OCI-LY1 (cell line): ENCODE data around the gene USP24.

ENCODE experiments used
- CTCF ChIP-seq: fragments of 200-600 bp; sonication (generic), shearing (Covaris generic); IDR thresholded peaks from 2 replicates; pipeline ENCODE4 v1.5.1; 2017; ENCODE audit warnings: mild to moderate bottlenecking, antibody characterized with exemption, low read length, moderate library complexity, mixed read lengths
- EZH2 ChIP-seq: fragments of 200-600 bp; sonication (generic), shearing (Covaris generic); IDR thresholded peaks from 2 replicates; pipeline ENCODE4 v1.8.0; 2017; ENCODE audit warnings: borderline replicate concordance, mixed run types, mild to moderate bottlenecking, antibody characterized with exemption, low read length, moderate library complexity, mixed read lengths

GRCh38 chr1:55064071-55064581, 151.0 kb downstream of the USP24 start:
- TF ChIP-seq CTCF (peak; percentile 59), EZH2 (no peak)
